ENCODE results near the gene C12orf57. TPM values are rescaled to one million over a fixed set of nuclear protein-coding genes. Genes with fewer than 3 reads are reported as not detected.
A peak's percentile ranks its signal among the peaks of the same experiment; 100 is the strongest.

The C12orf57 gene
- polyA plus RNA-seq, 4 donors = 119 to 379 (median 273) TPM

DNA sequence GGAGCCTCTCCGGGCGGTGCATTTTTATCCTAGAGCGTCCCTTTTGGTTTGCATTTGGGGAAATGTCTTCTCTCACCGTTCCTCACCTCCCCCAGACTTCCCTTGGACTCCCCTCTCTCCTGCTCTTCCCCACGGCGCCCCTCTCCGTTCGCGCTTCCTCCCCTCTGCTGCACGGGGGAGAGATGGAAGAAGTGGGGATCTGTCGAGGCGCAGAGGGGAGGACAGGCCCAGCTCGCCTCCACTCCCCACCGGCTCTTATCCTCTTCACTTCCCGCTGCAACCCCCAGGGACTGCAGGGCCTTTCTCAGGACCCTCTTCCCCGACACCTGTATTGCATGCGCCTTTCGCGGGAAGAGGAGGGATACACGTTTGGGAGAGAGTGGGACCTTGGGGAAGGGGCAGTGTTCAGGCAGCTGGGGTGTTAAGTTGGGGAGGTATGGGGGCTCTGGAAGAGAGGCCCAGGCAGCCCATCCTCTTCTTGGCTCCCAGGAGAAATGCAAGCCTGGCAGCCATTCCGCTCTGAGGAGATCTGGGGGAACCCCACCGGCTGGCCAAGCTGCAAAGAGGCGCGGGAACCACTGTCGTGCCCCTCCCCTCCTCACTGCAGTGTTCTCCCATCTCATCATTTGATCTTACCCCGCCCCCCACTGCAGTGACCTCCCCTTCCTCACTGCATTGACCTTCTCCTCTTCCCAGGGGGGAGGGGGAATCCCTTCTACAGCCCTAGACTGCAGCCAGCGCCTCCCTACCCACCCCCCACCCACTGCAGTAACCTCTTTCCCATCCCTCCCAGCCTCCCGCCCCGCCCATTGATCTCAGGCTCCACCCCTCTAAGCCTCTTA lies 28.7 kb upstream of the C12orf57 start:
- no peaks in the 10 kb centered on the region for H3K9me3 ChIP-seq (ENCODE audit: control insufficient read depth in 2 of 2, insufficient read depth in 1 of 2, low read depth in 1 of 2, low read length in 1 of 2)
- FAIRE-seq = no peak
- H3K27ac ChIP-seq (ENCODE audit: low read depth in 1 of 3, low read length in 2 of 3) = peak overlapping the region in 1 of 3 donors; percentile 39
- DNase-seq = no peak
- H3K36me3 ChIP-seq (ENCODE audit: control insufficient read depth in 3 of 3, insufficient read depth in 2 of 3, low read depth in 1 of 3, low read length in 3 of 3) = peaks cover 0 to 7% (median 0%) of the 10 kb centered on the region in 3 donors
- peak overlapping the region; percentile 23 to 58 (median 55) for H3K4me3 ChIP-seq (ENCODE audit: low read depth in 1 of 3, low read length in 3 of 3)
- peaks cover 0 to 13% (median 5%) of the 10 kb centered on the region in 3 donors for H3K4me1 ChIP-seq (ENCODE audit: control insufficient read depth in 3 of 3, insufficient read depth in 2 of 3, low read depth in 1 of 3, low read length in 2 of 3)
- peaks cover 0 to 35% (median 0%) of the 10 kb centered on the region in 3 donors for H3K27me3 ChIP-seq (ENCODE audit: control insufficient read depth in 3 of 3, insufficient read depth in 3 of 3, low read length in 3 of 3)
- 13 to 20% (median 17%) methylated on average over 25 to 29 of the region's 29 CpGs for WGBS, 3 donors

DNA sequence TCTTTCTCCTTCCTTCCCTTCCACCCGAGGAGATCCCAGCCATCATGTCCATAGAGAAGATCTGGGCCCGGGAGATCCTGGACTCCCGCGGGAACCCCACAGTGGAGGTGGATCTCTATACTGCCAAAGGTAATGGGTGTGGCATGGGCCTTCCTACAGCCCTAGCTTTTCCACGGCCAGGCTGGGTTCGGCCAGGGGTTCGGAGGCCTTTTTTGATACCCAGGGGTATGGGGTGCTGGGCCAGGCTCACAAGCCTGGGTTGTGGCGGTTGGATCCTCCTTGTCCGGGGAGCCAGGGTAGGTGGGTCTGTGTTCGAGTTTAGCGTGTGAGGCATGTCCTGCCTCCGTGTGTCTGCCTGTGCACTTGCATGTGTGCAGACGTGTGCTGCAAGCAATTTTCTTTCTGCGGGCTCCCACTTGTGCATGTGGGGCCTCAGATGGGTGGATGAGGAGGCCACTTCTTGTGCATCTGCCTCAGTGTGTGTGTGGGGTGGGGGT lies 28.0 kb upstream of the C12orf57 start:
- Histone ChIP-seq H3K36me3 (ENCODE audit: control insufficient read depth in 3 of 3, insufficient read depth in 2 of 3, low read depth in 1 of 3, low read length in 3 of 3) (peaks cover 0 to 7% (median 0%) of the 10 kb centered on the region in 3 donors), H3K27ac (ENCODE audit: low read depth in 1 of 3, low read length in 2 of 3) (no peak overlapping the region), H3K27me3 (ENCODE audit: control insufficient read depth in 3 of 3, insufficient read depth in 3 of 3, low read length in 3 of 3) (peaks cover 0 to 35% (median 0%) of the 10 kb centered on the region in 3 donors), H3K4me1 (ENCODE audit: control insufficient read depth in 3 of 3, insufficient read depth in 2 of 3, low read depth in 1 of 3, low read length in 2 of 3) (peaks cover 0 to 13% (median 5%) of the 10 kb centered on the region in 3 donors), H3K4me3 (ENCODE audit: low read depth in 1 of 3, low read length in 3 of 3) (no peak overlapping the region), H3K9me3 (ENCODE audit: control insufficient read depth in 2 of 2, insufficient read depth in 1 of 2, low read depth in 1 of 2, low read length in 1 of 2) (no peaks in the 10 kb centered on the region)
- FAIRE-seq (no peak), DNase-seq (no peak)
- WGBS, 3 donors = 62 to 80% (median 80%) methylated on average over 14 of the region's 14 CpGs

DNA sequence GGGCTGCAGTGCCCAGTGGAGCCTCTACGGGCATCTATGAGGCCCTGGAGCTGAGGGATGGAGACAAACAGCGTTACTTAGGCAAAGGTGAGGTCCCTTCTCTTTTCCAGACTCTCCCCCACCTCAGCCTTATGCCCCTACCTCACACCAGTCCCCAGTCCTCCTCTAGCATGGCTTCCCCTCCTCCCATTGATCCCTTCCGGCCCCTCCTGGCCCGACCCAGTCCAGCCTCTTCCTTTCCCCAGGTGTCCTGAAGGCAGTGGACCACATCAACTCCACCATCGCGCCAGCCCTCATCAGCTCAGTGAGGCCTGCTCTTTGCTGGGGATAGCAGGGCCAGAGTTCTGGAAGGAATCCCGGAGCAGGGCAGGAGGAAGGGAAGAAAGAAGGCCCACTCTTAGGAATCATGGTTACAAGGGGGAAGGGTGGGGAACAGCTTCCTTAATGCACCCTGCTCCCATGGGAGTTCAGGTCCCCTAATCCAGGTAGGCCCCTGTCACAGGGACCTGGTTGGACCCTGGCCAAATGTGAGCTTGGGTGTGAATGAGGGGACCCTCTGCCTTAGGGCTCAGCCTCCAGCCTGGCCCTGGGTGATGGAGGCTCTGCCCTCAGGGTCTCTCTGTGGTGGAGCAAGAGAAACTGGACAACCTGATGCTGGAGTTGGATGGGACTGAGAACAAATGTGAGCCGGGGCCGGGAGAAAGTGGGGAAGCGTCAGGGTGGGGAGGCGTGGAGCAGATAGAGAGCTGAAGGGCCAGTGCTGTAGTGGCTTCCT lies 27.2 kb upstream of the C12orf57 start:
- Histone ChIP-seq H3K27me3 (ENCODE audit: control insufficient read depth in 3 of 3, insufficient read depth in 3 of 3, low read length in 3 of 3) (peaks cover 0 to 35% (median 0%) of the 10 kb centered on the region in 3 donors), H3K9me3 (ENCODE audit: control insufficient read depth in 2 of 2, insufficient read depth in 1 of 2, low read depth in 1 of 2, low read length in 1 of 2) (no peaks in the 10 kb centered on the region), H3K27ac (ENCODE audit: low read depth in 1 of 3, low read length in 2 of 3) (no peak overlapping the region), H3K4me3 (ENCODE audit: low read depth in 1 of 3, low read length in 3 of 3) (no peak overlapping the region), H3K36me3 (ENCODE audit: control insufficient read depth in 3 of 3, insufficient read depth in 2 of 3, low read depth in 1 of 3, low read length in 3 of 3) (peaks cover 0 to 7% (median 0%) of the 10 kb centered on the region in 3 donors), H3K4me1 (ENCODE audit: control insufficient read depth in 3 of 3, insufficient read depth in 2 of 3, low read depth in 1 of 3, low read length in 2 of 3) (peaks cover 0 to 13% (median 5%) of the 10 kb centered on the region in 3 donors)
- 93 to 95% (median 94%) methylated on average over 11 of the region's 11 CpGs for WGBS, 3 donors
- FAIRE-seq (no peak), DNase-seq (no peak)

DNA sequence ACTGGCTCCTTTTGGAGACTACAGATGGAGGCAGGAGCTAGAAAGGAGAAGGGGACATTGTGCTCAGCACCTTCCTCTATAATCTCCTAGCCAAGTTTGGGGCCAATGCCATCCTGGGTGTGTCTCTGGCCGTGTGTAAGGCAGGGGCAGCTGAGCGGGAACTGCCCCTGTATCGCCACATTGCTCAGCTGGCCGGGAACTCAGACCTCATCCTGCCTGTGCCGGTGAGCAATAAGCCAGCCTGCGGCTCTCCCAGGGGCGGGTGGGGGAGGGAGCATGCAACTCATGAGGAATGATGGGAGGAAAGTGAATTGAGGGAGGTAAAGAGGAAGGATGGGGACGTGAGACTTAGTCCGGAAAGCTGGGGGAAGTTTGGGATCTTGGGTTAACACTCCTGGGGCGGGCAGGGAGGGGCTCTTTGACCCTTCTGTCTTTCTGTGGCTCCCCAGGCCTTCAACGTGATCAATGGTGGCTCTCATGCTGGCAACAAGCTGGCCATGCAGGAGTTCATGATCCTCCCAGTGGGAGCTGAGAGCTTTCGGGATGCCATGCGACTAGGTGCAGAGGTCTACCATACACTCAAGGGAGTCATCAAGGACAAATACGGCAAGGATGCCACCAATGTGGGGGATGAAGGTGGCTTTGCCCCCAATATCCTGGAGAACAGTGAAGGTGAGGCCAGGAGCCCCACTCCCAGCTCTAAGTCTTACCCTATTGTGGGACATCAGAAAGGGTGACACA lies 26.2 kb upstream of the C12orf57 start:
- Histone ChIP-seq H3K4me3 (ENCODE audit: low read depth in 1 of 3, low read length in 3 of 3) (no peak overlapping the region), H3K27me3 (ENCODE audit: control insufficient read depth in 3 of 3, insufficient read depth in 3 of 3, low read length in 3 of 3) (peaks cover 0 to 27% (median 0%) of the 10 kb centered on the region in 3 donors), H3K27ac (ENCODE audit: low read depth in 1 of 3, low read length in 2 of 3) (no peak overlapping the region), H3K36me3 (ENCODE audit: control insufficient read depth in 3 of 3, insufficient read depth in 2 of 3, low read depth in 1 of 3, low read length in 3 of 3) (peaks cover 0 to 10% (median 0%) of the 10 kb centered on the region in 3 donors), H3K9me3 (ENCODE audit: control insufficient read depth in 2 of 2, insufficient read depth in 1 of 2, low read depth in 1 of 2, low read length in 1 of 2) (no peaks in the 10 kb centered on the region), H3K4me1 (ENCODE audit: control insufficient read depth in 3 of 3, insufficient read depth in 2 of 3, low read depth in 1 of 3, low read length in 2 of 3) (peaks cover 0 to 13% (median 5%) of the 10 kb centered on the region in 3 donors)
- FAIRE-seq (no peak), DNase-seq (no peak)
- 83 to 85% (median 84%) methylated on average over 14 of the region's 14 CpGs for WGBS, 3 donors

DNA sequence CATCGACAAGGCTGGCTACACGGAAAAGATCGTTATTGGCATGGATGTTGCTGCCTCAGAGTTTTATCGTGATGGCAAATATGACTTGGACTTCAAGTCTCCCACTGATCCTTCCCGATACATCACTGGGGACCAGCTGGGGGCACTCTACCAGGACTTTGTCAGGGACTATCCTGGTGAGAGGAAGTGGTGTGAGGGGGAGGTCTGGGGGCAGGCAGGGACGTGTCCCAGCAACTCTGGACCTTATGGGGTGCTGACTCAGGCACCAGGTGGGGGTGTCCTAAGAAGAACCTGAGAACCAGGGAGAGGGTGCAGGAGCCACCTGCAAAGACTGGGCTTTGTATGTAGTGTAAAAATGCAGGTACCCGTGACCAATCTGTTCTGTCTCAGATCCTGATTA lies 24.2 kb upstream of the C12orf57 start:
- 61 to 81% (median 75%) methylated on average over 7 of the region's 7 CpGs for WGBS, 3 donors
- Histone ChIP-seq H3K4me1 (ENCODE audit: control insufficient read depth in 3 of 3, insufficient read depth in 2 of 3, low read depth in 1 of 3, low read length in 2 of 3) (peaks cover 0 to 9% (median 5%) of the 10 kb centered on the region in 3 donors), H3K9me3 (ENCODE audit: control insufficient read depth in 2 of 2, insufficient read depth in 1 of 2, low read depth in 1 of 2, low read length in 1 of 2) (no peaks in the 10 kb centered on the region), H3K4me3 (ENCODE audit: low read depth in 1 of 3, low read length in 3 of 3) (no peak overlapping the region), H3K36me3 (ENCODE audit: control insufficient read depth in 3 of 3, insufficient read depth in 2 of 3, low read depth in 1 of 3, low read length in 3 of 3) (peaks cover 0 to 10% (median 0%) of the 10 kb centered on the region in 3 donors), H3K27ac (ENCODE audit: low read depth in 1 of 3, low read length in 2 of 3) (no peak overlapping the region), H3K27me3 (ENCODE audit: control insufficient read depth in 3 of 3, insufficient read depth in 3 of 3, low read length in 3 of 3) (peaks cover 0 to 11% (median 0%) of the 10 kb centered on the region in 3 donors)
- DNase-seq (no peak), FAIRE-seq (no peak)

DNA sequence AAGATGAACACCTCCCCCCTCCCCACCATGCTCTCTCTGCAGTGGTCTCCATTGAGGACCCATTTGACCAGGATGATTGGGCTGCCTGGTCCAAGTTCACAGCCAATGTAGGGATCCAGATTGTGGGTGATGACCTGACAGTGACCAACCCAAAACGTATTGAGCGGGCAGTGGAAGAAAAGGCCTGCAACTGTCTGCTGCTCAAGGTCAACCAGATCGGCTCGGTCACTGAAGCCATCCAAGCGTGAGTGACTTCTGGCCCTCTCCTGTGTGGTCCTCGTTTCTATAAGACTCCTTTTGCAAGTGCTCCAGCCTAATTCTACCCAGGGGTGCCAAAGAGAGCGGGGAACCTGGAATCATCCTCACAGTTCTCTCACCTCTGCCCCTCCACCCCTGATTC lies 22.3 kb upstream of the C12orf57 start:
- peaks cover 0 to 6% (median 0%) of the 10 kb centered on the region in 3 donors for H3K36me3 ChIP-seq (ENCODE audit: control insufficient read depth in 3 of 3, insufficient read depth in 2 of 3, low read depth in 1 of 3, low read length in 3 of 3)
- no peak for FAIRE-seq
- H3K9me3 ChIP-seq (ENCODE audit: control insufficient read depth in 2 of 2, insufficient read depth in 1 of 2, low read depth in 1 of 2, low read length in 1 of 2) = no peaks in the 10 kb centered on the region
- no peak for DNase-seq
- H3K4me1 ChIP-seq (ENCODE audit: control insufficient read depth in 3 of 3, insufficient read depth in 2 of 3, low read depth in 1 of 3, low read length in 2 of 3) = peaks cover 3 to 18% (median 7%) of the 10 kb centered on the region in 3 donors
- H3K27me3 ChIP-seq (ENCODE audit: control insufficient read depth in 3 of 3, insufficient read depth in 3 of 3, low read length in 3 of 3) = no peaks in the 10 kb centered on the region
- no peak overlapping the region for H3K4me3 ChIP-seq (ENCODE audit: low read depth in 1 of 3, low read length in 3 of 3)
- no peak overlapping the region for H3K27ac ChIP-seq (ENCODE audit: low read depth in 1 of 3, low read length in 2 of 3)
- 83 to 89% (median 88%) methylated on average over 7 of the region's 7 CpGs for WGBS, 3 donors

DNA sequence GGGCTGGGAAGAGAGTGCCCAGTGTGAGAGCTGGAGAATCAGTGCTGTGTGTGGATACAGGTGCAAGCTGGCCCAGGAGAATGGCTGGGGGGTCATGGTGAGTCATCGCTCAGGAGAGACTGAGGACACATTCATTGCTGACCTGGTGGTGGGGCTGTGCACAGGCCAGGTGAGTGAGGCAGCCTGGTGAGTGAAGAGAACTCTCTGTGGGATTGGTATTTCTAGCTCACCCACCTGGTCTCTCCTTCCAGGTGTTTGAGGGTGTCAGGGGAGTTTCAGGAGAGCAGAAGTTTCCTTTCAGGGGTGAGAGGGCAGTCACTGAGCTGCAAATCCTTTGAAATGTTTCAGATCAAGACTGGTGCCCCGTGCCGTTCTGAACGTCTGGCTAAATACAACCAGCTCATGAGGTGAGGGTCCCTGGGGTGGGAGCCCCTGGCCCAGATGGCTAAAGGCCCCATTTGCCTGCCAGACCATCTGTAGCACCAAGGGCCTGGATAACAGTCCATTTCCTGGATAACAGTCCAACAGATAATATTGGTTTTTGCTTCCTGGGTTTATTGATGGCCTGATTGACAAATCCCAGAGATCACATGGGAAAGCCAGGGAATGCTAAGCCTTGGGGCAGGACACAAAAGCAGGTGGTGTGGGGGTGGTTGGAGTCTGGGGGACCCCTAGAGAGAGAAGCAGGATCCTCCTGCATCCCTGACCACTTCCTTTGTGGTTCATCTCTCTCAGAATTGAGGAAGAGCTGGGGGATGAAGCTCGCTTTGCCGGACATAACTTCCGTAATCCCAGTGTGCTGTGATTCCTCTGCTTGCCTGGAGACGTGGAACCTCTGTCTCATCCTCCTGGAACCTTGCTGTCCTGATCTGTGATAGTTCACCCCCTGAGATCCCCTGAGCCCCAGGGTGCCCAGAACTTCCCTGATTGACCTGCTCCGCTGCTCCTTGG lies 21.6 kb upstream of the C12orf57 start:
- Histone ChIP-seq H3K4me1 (ENCODE audit: control insufficient read depth in 3 of 3, insufficient read depth in 2 of 3, low read depth in 1 of 3, low read length in 2 of 3) (peaks cover 3 to 24% (median 7%) of the 10 kb centered on the region in 3 donors), H3K36me3 (ENCODE audit: control insufficient read depth in 3 of 3, insufficient read depth in 2 of 3, low read depth in 1 of 3, low read length in 3 of 3) (peaks cover 0 to 3% (median 0%) of the 10 kb centered on the region in 3 donors), H3K9me3 (ENCODE audit: control insufficient read depth in 2 of 2, insufficient read depth in 1 of 2, low read depth in 1 of 2, low read length in 1 of 2) (no peaks in the 10 kb centered on the region), H3K4me3 (ENCODE audit: low read depth in 1 of 3, low read length in 3 of 3) (no peak overlapping the region), H3K27ac (ENCODE audit: low read depth in 1 of 3, low read length in 2 of 3) (peak overlapping the region in 1 of 3 donors; percentile 8), H3K27me3 (ENCODE audit: control insufficient read depth in 3 of 3, insufficient read depth in 3 of 3, low read length in 3 of 3) (no peaks in the 10 kb centered on the region)
- 81 to 88% (median 86%) methylated on average over 9 of the region's 9 CpGs for WGBS, 3 donors
- no peak for FAIRE-seq
- no peak for DNase-seq
